ENCODE results near the gene DISP1.
A peak's percentile ranks its signal among the peaks of the same experiment; 100 is the strongest.

The DISP1 gene

DNA sequence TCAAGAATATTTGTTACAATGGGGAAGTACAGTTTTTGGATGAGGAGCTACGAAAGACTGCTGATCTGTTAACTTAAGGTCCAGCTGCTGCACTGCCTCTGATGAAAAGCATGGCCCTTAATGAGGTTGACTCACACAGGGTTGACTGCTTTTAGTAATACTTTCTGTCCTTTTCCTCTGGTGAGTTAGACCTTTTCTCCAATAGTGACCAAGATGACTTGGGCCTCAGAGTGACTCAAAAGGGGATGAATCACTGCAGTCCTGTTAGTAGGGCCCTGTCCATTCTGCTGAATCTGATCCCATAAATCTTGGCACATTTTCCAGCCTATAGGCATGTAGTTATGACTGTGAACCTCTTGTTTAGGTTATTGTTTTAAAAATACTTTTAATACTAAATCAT lies 2.7 kb downstream of the DISP1 start:
- Histone ChIP-seq H3K27me3 (ENCODE audit: insufficient read depth, poor library complexity, severe bottlenecking) (no peaks in the 10 kb centered on the region), H3K4me3 (ENCODE audit: severe bottlenecking) (no peak overlapping the region), H3K9me3 (ENCODE audit: severe bottlenecking) (no peaks in the 10 kb centered on the region), H3K4me1 (ENCODE audit: insufficient read depth, poor library complexity, severe bottlenecking) (peaks cover 15% of the 10 kb centered on the region), H3K36me3 (ENCODE audit: low read depth) (no peaks in the 10 kb centered on the region), H3K27ac (ENCODE audit: poor library complexity, severe bottlenecking) (peak overlapping the region; percentile 22)
- peak; percentile 74 for ATAC-seq (ENCODE audit: low read depth)
- DNase-seq (ENCODE audit: low spot score) = no peak
- TF ChIP-seq, protein P1, sequence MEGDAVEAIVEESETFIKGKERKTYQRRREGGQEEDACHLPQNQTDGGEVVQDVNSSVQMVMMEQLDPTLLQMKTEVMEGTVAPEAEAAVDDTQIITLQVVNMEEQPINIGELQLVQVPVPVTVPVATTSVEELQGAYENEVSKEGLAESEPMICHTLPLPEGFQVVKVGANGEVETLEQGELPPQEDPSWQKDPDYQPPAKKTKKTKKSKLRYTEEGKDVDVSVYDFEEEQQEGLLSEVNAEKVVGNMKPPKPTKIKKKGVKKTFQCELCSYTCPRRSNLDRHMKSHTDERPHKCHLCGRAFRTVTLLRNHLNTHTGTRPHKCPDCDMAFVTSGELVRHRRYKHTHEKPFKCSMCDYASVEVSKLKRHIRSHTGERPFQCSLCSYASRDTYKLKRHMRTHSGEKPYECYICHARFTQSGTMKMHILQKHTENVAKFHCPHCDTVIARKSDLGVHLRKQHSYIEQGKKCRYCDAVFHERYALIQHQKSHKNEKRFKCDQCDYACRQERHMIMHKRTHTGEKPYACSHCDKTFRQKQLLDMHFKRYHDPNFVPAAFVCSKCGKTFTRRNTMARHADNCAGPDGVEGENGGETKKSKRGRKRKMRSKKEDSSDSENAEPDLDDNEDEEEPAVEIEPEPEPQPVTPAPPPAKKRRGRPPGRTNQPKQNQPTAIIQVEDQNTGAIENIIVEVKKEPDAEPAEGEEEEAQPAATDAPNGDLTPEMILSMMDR (IDR thresholded peaks at IDR 0.05; ENCODE audit: poor library complexity, severe bottlenecking) = no peak

DNA sequence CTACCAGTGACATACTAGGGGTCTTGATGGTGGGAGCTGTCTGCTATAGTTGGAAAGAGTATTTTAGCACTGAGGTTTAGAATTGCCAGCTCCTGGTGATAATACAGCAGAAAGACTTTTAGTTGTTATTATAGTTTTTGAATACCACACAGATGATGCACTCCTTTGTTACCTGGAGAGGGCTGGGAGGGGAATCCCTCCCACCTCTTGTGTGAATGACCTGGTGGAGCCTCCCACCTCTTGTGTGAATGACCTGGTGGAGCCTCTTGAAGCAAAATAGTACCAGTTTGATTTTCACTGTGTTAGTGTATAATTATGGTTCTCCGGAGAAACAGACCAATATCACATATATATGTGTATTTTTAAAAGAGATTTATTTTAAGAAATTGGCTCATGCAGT lies 3.3 kb downstream of the DISP1 start:
- Histone ChIP-seq H3K4me3 (ENCODE audit: severe bottlenecking) (no peak overlapping the region), H3K9me3 (ENCODE audit: severe bottlenecking) (no peaks in the 10 kb centered on the region), H3K27ac (ENCODE audit: poor library complexity, severe bottlenecking) (peak overlapping the region; percentile 22), H3K27me3 (ENCODE audit: insufficient read depth, poor library complexity, severe bottlenecking) (no peaks in the 10 kb centered on the region), H3K4me1 (ENCODE audit: insufficient read depth, poor library complexity, severe bottlenecking) (peaks cover 15% of the 10 kb centered on the region), H3K36me3 (ENCODE audit: low read depth) (no peaks in the 10 kb centered on the region)
- DNase-seq (ENCODE audit: low spot score) (no peak), ATAC-seq (ENCODE audit: low read depth) (0 out of 3 replicates have a peak, but pooled peaks have one; percentile 26)
- TF ChIP-seq, protein P1 (IDR thresholded peaks at IDR 0.05; ENCODE audit: poor library complexity, severe bottlenecking) = no peak

- Histone ChIP-seq H3K4me1 (ENCODE audit: insufficient read depth, poor library complexity, severe bottlenecking) (peaks cover 15% of the 10 kb centered on the region), H3K36me3 (ENCODE audit: low read depth) (no peaks in the 10 kb centered on the region), H3K4me3 (ENCODE audit: severe bottlenecking) (no peak overlapping the region), H3K27ac (ENCODE audit: poor library complexity, severe bottlenecking) (no peak overlapping the region), H3K27me3 (ENCODE audit: insufficient read depth, poor library complexity, severe bottlenecking) (no peaks in the 10 kb centered on the region), H3K9me3 (ENCODE audit: severe bottlenecking) (no peaks in the 10 kb centered on the region)
- ATAC-seq (ENCODE audit: low read depth) = no peak
- no peak for DNase-seq (ENCODE audit: low spot score)
- TF ChIP-seq, protein P1 (IDR thresholded peaks at IDR 0.05; ENCODE audit: poor library complexity, severe bottlenecking) = no peak
These were observed 5.4 kb downstream of the DISP1 start for GRCh38 chr1:222820171-222820712.

- Histone ChIP-seq H3K27ac (ENCODE audit: poor library complexity, severe bottlenecking) (no peak overlapping the region), H3K4me1 (ENCODE audit: insufficient read depth, poor library complexity, severe bottlenecking) (peaks cover 15% of the 10 kb centered on the region), H3K36me3 (ENCODE audit: low read depth) (no peaks in the 10 kb centered on the region), H3K9me3 (ENCODE audit: severe bottlenecking) (no peaks in the 10 kb centered on the region), H3K27me3 (ENCODE audit: insufficient read depth, poor library complexity, severe bottlenecking) (no peaks in the 10 kb centered on the region), H3K4me3 (ENCODE audit: severe bottlenecking) (no peak overlapping the region)
- DNase-seq (ENCODE audit: low spot score) (no peak), ATAC-seq (ENCODE audit: low read depth) (no peak)
- TF ChIP-seq, protein P1 (IDR thresholded peaks at IDR 0.05; ENCODE audit: poor library complexity, severe bottlenecking) = no peak
These were observed 6.4 kb downstream of the DISP1 start for GRCh38 chr1:222821239-222821638.

- Histone ChIP-seq H3K9me3 (ENCODE audit: severe bottlenecking) (no peaks in the 10 kb centered on the region), H3K4me1 (ENCODE audit: insufficient read depth, poor library complexity, severe bottlenecking) (no peaks in the 10 kb centered on the region), H3K27me3 (ENCODE audit: insufficient read depth, poor library complexity, severe bottlenecking) (no peaks in the 10 kb centered on the region), H3K36me3 (ENCODE audit: low read depth) (no peaks in the 10 kb centered on the region), H3K4me3 (ENCODE audit: severe bottlenecking) (no peak overlapping the region), H3K27ac (ENCODE audit: poor library complexity, severe bottlenecking) (no peak overlapping the region)
- DNase-seq (ENCODE audit: low spot score) (no peak), ATAC-seq (ENCODE audit: low read depth) (no peak)
- TF ChIP-seq, protein P1 (IDR thresholded peaks at IDR 0.05; ENCODE audit: poor library complexity, severe bottlenecking) = no peak
These were observed 8.9 kb downstream of the DISP1 start for GRCh38 chr1:222823695-222824094.
